Measurements from ENCODE around the gene TMEM169. TPM values are rescaled to one million over a fixed set of nuclear protein-coding genes. Genes with fewer than 3 reads are reported as not detected.
"Not testable (repeated sequence)": the region's sequence is repeated elsewhere in the genome, so short reads cannot be mapped to it uniquely, and the experiment has no call there.

TMEM169 gene
- total RNA-seq, 2 donors from 2014 or later, result 1.7 to 1.8 TPM

- peaks cover 0 to 7% of the 10 kb centered on the region in 2 donors for H3K36me3 Mint-ChIP-seq
- no peak for ATAC-seq
- no peaks in the 10 kb centered on the region for H3K9me3 Mint-ChIP-seq
- H3K27ac Mint-ChIP-seq, result no peak overlapping the region
- no peak for DNase-seq (ENCODE audit: low spot score in 2 of 2)
Observed at GRCh38 chr2:216064014-216064630, 17.6 kb upstream of the TMEM169 start.

- DNase-seq (ENCODE audit: low spot score in 2 of 2), result no peak
- no peak for ATAC-seq
- Mint-ChIP-seq H3K36me3 (peaks cover 0 to 2% of the 10 kb centered on the region in 2 donors), H3K9me3 (no peaks in the 10 kb centered on the region), H3K27ac (no peak overlapping the region)
Observed at GRCh38 chr2:216064665-216065064, 17.1 kb upstream of the TMEM169 start.

GRCh38 chr2:216066230-216066629, 15.5 kb upstream of the TMEM169 start:
- Mint-ChIP-seq H3K27ac (no peak overlapping the region), H3K36me3 (no peaks in the 10 kb centered on the region), H3K9me3 (no peaks in the 10 kb centered on the region)
- DNase-seq (ENCODE audit: low spot score in 2 of 2), result no peak
- no peak for ATAC-seq

GRCh38 chr2:216069028-216069427, 12.7 kb upstream of the TMEM169 start:
- DNase-seq (ENCODE audit: low spot score in 2 of 2), result no peak
- no peak for ATAC-seq
- Mint-ChIP-seq H3K36me3 (peaks cover 0 to 1% of the 10 kb centered on the region in 2 donors), H3K9me3 (no peaks in the 10 kb centered on the region), H3K27ac (no peak overlapping the region)

- no peak for DNase-seq (ENCODE audit: low spot score in 2 of 2)
- H3K9me3 Mint-ChIP-seq, result no peaks in the 10 kb centered on the region
- no peak for ATAC-seq
Observed at GRCh38 chr2:216070195-216070594, 11.5 kb upstream of the TMEM169 start.

GRCh38 chr2:216071111-216071851, 10.4 kb upstream of the TMEM169 start:
- H3K36me3 Mint-ChIP-seq, result peaks cover 0 to 8% of the 10 kb centered on the region in 2 donors
- DNase-seq (ENCODE audit: low spot score in 2 of 2) (no peak), ATAC-seq (no peak)
- H3K9me3 Mint-ChIP-seq, result no peaks in the 10 kb centered on the region
- peak overlapping the region in 1 of 2 donors; percentile 62 for H3K27ac Mint-ChIP-seq

More at GRCh38 chr2:216070195-216070594, 11.5 kb upstream of the TMEM169 start:
- no peak overlapping the region for H3K27ac Mint-ChIP-seq
- H3K36me3 Mint-ChIP-seq, result peaks cover 0 to 8% of the 10 kb centered on the region in 2 donors

- H3K27ac Mint-ChIP-seq, result no peak overlapping the region
- no peaks in the 10 kb centered on the region for H3K9me3 Mint-ChIP-seq
- H3K36me3 Mint-ChIP-seq, result peaks cover 0 to 8% of the 10 kb centered on the region in 2 donors
Observed at GRCh38 chr2:216072473-216072872, 9.2 kb upstream of the TMEM169 start.

GRCh38 chr2:216073773-216074172, 7.9 kb upstream of the TMEM169 start:
- peak overlapping the region in 1 of 2 donors; percentile 50 for H3K27ac Mint-ChIP-seq
- ATAC-seq, result peak; percentile 36 to 63
- H3K36me3 Mint-ChIP-seq, result peaks cover 0 to 8% of the 10 kb centered on the region in 2 donors
- H3K9me3 Mint-ChIP-seq, result no peaks in the 10 kb centered on the region
- no peak for DNase-seq (ENCODE audit: low spot score in 2 of 2)

More at GRCh38 chr2:216072473-216072872, 9.2 kb upstream of the TMEM169 start:
- ATAC-seq (no peak), DNase-seq (ENCODE audit: low spot score in 2 of 2) (no peak)

- ATAC-seq (no peak), DNase-seq (ENCODE audit: low spot score in 2 of 2) (no peak)
- no peaks in the 10 kb centered on the region for H3K9me3 Mint-ChIP-seq
- H3K36me3 Mint-ChIP-seq, result peaks cover 0 to 8% of the 10 kb centered on the region in 2 donors
- peak overlapping the region in 1 of 2 donors; percentile 50 for H3K27ac Mint-ChIP-seq
Observed at GRCh38 chr2:216074380-216074779, 7.3 kb upstream of the TMEM169 start.

- Mint-ChIP-seq H3K27ac (peak overlapping the region in 1 of 2 donors; percentile 50), H3K36me3 (peaks cover 0 to 8% of the 10 kb centered on the region in 2 donors), H3K9me3 (no peaks in the 10 kb centered on the region)
- DNase-seq (ENCODE audit: low spot score in 2 of 2), result no peak
- no peak for ATAC-seq
Observed at GRCh38 chr2:216074794-216075193, 6.9 kb upstream of the TMEM169 start.

- ATAC-seq (no peak), DNase-seq (ENCODE audit: low spot score in 2 of 2) (no peak)
- Mint-ChIP-seq H3K27ac (no peak overlapping the region), H3K9me3 (no peaks in the 10 kb centered on the region), H3K36me3 (peaks cover 0 to 8% of the 10 kb centered on the region in 2 donors)
Observed at GRCh38 chr2:216075510-216076485, 5.9 kb upstream of the TMEM169 start.

GRCh38 chr2:216078776-216079175, 2.9 kb upstream of the TMEM169 start:
- no peak for DNase-seq (ENCODE audit: low spot score in 2 of 2)
- ATAC-seq, result no peak
- Mint-ChIP-seq H3K9me3 (no peaks in the 10 kb centered on the region), H3K36me3 (peaks cover 5 to 14% of the 10 kb centered on the region in 2 donors), H3K27ac (no peak overlapping the region)

- not testable (repeated sequence) for DNase-seq (ENCODE audit: low spot score in 2 of 2); H3K27ac Mint-ChIP-seq; H3K9me3 Mint-ChIP-seq; H3K36me3 Mint-ChIP-seq; ATAC-seq
Observed at GRCh38 chr2:216080048-216080447, 1.7 kb upstream of the TMEM169 start.

- ATAC-seq, result no peak
- Mint-ChIP-seq H3K27ac (peak overlapping the region; percentile 85), H3K36me3 (peaks cover 5 to 6% of the 10 kb centered on the region in 2 donors), H3K9me3 (no peaks in the 10 kb centered on the region)
- no peak for DNase-seq (ENCODE audit: low spot score in 2 of 2)
Observed at GRCh38 chr2:216081012-216081411, 707 bp upstream of the TMEM169 start.

GRCh38 chr2:216082117-216082711, 495 bp downstream of the TMEM169 start:
- Mint-ChIP-seq H3K36me3 (peaks cover 5 to 6% of the 10 kb centered on the region in 2 donors), H3K27ac (peak overlapping the region; percentile 53 to 85), H3K9me3 (no peaks in the 10 kb centered on the region)
- DNase-seq (ENCODE audit: low spot score in 2 of 2) (peak in 1 of 2 donors; percentile 16), ATAC-seq (peak; percentile 25 to 27)

- ATAC-seq, result no peak
- Mint-ChIP-seq H3K27ac (peak overlapping the region in 1 of 2 donors; percentile 85), H3K9me3 (no peaks in the 10 kb centered on the region), H3K36me3 (peaks cover 5 to 6% of the 10 kb centered on the region in 2 donors)
- DNase-seq (ENCODE audit: low spot score in 2 of 2), result no peak
Observed at GRCh38 chr2:216082805-216083204, 1.1 kb downstream of the TMEM169 start.

Data from activated naive CD4-positive, alpha-beta T cell treated with anti-CD3 and anti-CD28 coated beads, Interleukin-2, amount 50 U/mL, for 72 hours (primary cell).